Fibroblast of peridontal ligament (primary cell): ENCODE measurements around the gene COA1.
"Not testable (repeated sequence)": the region's sequence is repeated elsewhere in the genome, so short reads cannot be mapped to it uniquely, and the experiment has no call there.

Source experiments
- DNase-seq: peaks from one replicate; pipeline ENCODE4 v3.0.0-alpha.2; 2010; ENCODE audit errors: extremely low read depth

The COA1 gene

GRCh38 chr7:43729214-43729923 is at the start of gene COA1:
Gene COA1 (minus strand): TSS chr7:43729523. CDS start chr7:43648614, 80,909 bp downstream.
- peak; percentile 91 for DNase-seq

- not testable (repeated sequence) for DNase-seq
These were observed 49.1 kb upstream of the COA1 start for GRCh38 chr7:43778293-43779044.

GRCh38 chr7:43775255-43775654 is 45.9 kb upstream of the COA1 start:
- not testable (repeated sequence) for DNase-seq

- DNase-seq: not testable (repeated sequence)
These were observed 43.9 kb upstream of the COA1 start for GRCh38 chr7:43773268-43773667.

- no peak for DNase-seq
These were observed 42.2 kb upstream of the COA1 start for GRCh38 chr7:43771573-43771972.

- DNase-seq: no peak
These were observed 41.8 kb upstream of the COA1 start for GRCh38 chr7:43771128-43771527.

GRCh38 chr7:43769791-43770465 is 40.6 kb upstream of the COA1 start:
- no peak for DNase-seq

- DNase-seq: no peak
These were observed 40.0 kb upstream of the COA1 start for GRCh38 chr7:43769281-43769680.

- no peak for DNase-seq
These were observed 39.6 kb upstream of the COA1 start for GRCh38 chr7:43768887-43769272.

GRCh38 chr7:43768201-43768886 is 39.0 kb upstream of the COA1 start:
- no peak for DNase-seq

GRCh38 chr7:43767311-43767710 is 38.0 kb upstream of the COA1 start:
- no peak for DNase-seq

- no peak for DNase-seq
These were observed 37.2 kb upstream of the COA1 start for GRCh38 chr7:43766564-43766963.

GRCh38 chr7:43764807-43765491 is 35.6 kb upstream of the COA1 start:
- DNase-seq: peak; percentile 21

- no peak for DNase-seq
These were observed 34.9 kb upstream of the COA1 start for GRCh38 chr7:43764039-43764761.

- no peak for DNase-seq
These were observed 33.9 kb upstream of the COA1 start for GRCh38 chr7:43763183-43763582.

- DNase-seq: peak; percentile 37
These were observed 32.8 kb upstream of the COA1 start for GRCh38 chr7:43761938-43762692.

GRCh38 chr7:43761382-43761781 is 32.1 kb upstream of the COA1 start:
- no peak for DNase-seq

- no peak for DNase-seq
These were observed 31.5 kb upstream of the COA1 start for GRCh38 chr7:43760861-43761260.

- peak; percentile 43 for DNase-seq
These were observed 29.7 kb upstream of the COA1 start for GRCh38 chr7:43758822-43759683.
